NOMO-1 treated with DMSO at 0.1 percent for 48 hours (cell line): ENCODE measurements around the gene AHCYL1.

Experiments used
- DNase-seq: peaks from one replicate; lab custom pipeline; 2025; ENCODE audit not compliant: unreplicated experiment; lab: John Stamatoyannopoulos, UW

Gene AHCYL1

DNA sequence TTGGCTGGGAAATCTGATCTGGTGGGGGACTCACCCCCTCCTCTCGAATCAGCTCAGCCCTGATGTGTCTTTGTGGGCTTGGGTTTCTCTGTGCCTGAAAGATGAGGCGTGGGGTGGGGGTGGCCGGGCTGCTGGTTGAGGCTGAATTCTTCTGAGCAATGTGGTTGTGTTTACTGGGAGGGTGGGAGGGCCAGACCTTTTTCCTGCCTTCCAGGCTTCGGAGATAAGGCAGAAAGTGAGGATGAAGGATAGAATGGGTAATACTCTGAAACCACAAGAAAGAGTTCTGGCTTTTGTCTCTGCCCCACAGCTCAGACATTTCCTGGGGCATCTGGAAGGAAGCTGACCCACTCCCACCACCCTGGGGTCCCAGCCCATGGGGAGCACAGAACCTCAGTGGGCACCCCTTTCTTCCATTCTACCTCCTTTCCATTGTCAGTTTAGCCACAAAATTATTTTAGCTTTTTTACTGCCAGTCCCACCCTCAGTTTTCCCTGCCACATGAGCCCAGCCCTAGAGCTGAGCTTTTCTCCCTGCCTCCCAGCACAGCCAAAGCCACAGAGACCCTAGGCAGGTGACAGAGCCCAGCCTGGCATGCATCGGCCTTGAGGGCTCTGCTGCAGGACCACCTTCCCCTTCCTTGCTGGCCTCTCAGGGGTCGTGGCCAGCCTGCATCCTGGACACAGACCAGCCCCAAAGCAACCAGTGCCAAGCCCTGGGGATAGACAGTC, 74.7 kb downstream of the AHCYL1 start:
- no peak for DNase-seq

DNA sequence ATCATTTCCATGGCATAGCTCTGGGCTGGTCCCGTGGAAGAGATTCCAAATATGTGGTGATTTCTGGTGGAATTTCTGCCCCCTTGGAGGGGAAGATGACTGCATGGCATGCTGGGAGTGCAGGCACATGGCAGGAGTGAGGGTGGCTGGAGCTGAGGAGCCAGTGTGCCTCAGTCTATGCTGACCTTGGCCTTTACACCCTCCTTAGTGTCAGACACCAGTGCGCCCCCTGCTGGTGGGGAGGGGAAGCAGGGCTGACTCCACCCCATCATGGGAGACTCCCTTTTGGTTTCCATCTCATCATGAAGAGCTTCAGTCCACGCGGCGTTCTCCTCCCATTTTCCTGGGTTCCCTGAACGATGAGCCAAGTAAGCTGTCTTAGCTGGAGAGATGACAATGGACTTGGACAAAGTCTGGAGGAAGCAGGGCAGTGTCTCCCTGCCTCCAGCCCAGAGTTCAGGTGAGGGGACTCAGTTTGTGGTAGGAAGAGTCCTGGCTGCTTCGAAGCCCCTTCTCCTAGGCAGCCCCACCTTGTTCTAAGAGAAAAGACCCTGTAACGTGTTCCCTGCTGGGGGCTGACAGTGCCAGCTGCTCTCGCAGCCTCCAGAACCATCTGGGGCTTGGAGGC, 75.6 kb downstream of the AHCYL1 start:
- peak; percentile 49 for DNase-seq

DNA sequence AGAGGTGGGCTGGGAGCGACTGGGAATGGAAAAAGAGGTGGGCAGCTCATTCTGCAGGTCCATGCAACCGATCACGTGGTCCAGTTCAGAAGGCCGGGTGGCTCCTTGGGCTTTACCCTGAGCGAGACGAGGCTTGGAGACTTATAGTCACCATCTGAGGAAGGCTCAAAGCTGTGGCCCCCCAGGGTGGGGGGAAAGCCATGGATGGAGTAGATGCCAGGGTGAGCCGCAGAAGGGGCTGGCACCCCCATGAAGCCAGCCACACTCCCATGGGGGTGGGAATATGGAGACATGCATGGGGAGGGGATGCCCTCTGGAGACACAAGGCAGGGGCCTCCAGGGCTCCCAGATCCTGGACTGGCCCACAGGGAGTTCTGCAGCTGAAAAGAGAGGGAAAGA, 76.1 kb downstream of the AHCYL1 start:
- no peak for DNase-seq

DNA sequence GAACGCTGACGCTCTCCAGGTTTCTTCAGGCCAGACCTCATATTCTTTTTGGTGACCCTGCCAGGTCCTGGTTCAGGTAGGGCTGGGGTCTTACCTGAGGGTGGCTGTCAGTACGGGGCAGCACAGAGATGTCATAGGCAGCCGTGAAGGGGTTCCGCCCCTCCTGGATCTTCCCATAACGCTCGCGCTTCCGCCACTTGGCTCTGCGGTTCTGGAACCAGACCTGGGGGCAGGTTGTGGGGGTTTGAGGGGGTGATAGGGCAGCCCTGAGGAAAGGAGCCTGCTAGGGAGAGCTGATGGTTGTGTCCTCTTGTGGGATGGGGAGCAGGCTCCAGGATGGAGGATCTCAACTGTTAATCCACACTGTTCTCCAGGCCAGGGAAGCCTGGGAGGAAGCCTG, 76.8 kb downstream of the AHCYL1 start:
- no peak for DNase-seq

DNA sequence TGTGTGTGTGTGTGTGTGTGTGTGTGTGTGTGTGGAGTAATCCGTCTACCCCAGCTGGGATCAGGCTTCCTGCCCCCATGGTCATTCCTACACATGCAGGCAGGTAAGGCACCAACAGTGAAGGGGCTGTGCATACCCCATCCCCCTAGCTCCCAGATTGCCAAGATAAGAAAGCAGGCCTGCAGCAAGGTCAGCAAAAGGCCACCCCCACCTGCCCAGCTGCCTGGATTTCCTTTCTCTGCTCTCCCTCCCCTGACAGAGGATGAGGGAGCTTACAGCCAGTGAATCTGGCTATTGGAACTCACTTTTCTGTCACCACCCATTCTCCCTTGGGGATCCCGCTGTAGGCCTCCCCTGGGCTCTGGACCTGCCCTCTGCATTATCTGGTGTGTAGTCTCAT, 78.0 kb downstream of the AHCYL1 start:
- DNase-seq = no peak

DNA sequence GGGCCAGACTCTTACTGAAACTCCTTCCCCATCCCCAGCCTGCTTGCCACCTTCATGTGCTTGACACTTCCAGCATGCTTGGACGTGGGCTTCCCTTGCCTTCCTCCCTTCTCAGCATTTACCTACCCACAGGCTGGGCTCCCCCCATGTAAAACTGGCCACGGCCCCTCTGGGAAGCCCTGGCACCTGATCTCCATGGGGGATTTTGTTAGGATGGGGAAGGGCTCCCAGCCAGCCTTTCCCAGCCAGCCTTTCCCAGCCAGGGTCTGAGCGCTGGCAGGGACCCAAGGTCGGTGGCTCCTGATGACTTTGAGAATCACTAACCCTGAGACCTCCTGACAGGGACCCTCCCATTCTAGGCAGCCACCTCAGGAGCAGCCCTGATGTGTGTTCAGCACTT, 79.2 kb downstream of the AHCYL1 start:
- DNase-seq = no peak

DNA sequence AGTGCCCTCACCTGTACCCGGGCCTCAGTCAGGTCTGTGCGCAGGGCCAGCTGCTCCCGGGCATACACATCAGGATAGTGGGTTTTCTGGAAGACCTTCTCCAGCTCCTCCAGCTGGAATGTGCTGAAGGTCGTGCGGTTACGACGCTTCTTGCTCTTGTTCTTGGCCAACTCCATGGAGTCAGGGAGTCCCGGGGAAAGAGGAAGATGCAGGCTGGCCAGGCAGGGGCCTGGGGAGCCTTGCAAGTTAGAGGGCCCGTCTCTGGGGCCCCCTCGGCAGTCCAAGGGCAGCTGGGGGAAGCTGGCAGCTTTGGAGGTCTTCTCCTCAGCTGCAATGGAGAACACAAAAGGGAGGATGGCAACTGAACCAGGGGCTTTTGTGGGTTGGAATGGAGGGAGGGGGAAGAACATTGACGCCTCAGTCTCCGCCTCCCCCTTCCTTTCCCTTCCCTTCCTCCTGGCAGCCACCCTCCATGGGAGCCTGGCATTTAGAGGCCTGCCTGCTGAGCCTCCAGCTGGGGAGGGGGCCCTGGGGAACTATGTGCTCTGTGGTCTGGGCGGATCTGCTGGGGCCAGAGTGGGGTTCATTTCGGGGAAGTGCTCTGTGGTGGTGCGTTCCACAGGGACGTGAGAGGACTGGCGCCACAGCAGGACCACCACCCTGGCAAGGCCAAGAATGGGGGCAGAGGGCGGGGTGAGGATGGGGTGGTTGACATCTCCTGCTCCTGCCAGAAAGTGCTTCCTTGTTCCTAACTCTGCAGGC, 80.2 kb downstream of the AHCYL1 start:
- DNase-seq = no peak

DNA sequence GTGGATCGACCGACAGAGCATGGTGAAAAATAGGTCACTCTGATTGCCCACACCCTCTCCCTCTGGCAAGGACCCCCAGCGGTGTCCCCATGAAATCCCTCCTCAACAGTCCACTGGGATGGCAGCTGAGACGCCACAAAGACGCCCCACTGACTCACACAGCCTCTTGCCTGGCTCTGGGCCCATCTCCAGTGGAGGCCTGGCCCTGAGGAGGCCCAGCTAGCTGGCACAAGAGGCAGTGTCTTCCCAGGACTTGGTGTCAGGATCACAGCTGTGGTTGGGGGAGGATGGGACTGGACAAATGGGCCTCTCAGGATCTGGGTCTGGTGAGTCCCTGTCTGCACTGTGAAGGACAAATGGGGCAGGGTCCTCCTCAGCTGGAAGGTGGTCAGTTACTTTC, 81.3 kb downstream of the AHCYL1 start:
- DNase-seq = no peak

DNA sequence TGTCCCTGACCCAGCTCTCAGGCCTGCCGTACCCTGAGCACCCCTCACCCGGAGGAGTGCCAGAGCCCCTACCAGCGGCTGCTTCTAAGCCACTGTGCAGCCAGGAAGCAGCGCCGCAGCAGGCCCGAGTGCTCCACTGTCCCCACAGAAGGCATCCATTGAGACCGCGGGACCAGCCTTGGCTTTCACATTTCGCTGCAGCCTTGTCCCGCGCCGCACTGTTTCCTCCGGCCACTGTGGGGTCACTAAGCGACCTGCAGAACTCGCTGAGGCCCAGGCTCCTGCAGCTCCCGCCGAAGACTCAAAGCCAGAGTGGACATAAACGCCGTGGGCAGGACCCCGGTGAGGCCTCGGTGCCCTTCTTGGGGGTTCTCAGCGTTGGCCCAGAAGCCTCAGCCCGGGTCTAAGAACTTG, 82.9 kb downstream of the AHCYL1 start:
- no peak for DNase-seq

DNA sequence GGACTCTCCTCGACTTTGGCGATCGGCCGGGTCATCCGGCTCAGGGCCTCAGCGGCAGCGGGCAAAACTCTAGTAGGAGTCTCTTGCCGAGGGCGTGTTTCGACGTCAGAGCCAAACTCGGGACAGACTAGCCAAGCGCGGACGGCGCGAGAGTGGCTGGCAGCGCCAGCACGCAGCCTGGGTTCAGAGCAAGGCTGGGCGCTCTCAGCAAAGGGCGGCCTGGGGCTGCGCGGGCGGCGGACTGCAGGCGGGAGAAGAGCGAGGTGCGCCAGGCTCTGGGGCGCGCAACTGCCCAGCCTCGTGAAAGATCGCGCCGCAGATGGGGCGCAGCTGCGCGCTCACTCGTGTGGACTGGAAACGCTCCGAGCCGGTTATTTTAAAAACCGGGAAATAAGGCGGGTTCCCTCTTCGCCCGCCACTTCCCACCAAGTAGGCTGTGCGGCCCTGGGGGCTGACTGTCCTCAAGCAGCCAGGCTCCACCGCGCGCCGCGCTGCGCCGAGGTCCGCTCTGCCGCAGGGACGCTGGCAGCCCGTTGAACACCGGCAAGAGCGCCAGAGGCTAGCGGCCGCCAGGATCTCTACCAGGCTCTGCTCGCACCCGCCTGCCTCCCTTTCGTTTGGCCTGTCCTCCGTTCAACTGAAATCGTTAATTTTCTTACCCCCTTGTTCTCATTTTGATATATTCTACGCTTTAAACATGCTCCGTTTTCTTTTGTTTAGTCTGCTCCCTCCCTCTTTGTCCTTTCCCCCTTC, 83.5 kb downstream of the AHCYL1 start:
- no peak for DNase-seq

DNA sequence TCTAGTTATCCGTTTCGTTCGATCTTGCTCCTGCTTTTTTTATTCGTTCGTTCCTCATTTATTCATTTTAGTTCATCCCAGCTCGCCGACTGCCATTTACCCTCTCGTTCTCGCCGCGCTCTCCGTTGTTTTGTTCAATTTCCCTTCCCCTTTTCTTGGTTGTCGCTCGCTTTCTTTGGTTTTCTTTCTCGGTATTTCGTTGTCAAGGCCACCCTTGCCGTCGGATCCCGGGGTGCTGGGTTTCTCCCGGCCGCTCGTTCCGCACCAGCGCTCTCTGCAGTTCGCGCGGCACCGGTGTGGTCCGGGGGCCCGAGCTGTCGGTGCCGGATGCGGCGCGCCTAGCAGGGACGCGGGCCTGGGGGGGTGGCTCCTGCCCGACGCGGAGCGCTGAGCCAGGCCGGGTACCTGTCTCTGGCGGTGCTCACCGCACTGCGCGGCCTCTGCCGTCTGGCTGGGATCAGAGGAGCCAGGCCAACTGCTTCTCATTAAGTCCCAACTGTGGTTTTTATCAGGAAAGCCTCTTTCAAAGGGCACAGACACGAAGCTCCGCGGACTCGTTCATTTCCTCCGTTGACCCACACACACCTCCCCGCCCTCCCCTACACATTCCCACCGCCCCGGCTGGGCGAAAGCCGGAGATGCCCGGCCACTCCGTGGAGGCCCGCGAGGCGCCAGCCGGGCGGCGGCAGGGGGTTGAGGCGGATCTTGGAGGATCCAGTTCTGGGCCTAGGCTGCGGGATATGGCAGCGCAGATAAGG, 84.3 kb downstream of the AHCYL1 start:
- DNase-seq = peak; percentile 53

DNA sequence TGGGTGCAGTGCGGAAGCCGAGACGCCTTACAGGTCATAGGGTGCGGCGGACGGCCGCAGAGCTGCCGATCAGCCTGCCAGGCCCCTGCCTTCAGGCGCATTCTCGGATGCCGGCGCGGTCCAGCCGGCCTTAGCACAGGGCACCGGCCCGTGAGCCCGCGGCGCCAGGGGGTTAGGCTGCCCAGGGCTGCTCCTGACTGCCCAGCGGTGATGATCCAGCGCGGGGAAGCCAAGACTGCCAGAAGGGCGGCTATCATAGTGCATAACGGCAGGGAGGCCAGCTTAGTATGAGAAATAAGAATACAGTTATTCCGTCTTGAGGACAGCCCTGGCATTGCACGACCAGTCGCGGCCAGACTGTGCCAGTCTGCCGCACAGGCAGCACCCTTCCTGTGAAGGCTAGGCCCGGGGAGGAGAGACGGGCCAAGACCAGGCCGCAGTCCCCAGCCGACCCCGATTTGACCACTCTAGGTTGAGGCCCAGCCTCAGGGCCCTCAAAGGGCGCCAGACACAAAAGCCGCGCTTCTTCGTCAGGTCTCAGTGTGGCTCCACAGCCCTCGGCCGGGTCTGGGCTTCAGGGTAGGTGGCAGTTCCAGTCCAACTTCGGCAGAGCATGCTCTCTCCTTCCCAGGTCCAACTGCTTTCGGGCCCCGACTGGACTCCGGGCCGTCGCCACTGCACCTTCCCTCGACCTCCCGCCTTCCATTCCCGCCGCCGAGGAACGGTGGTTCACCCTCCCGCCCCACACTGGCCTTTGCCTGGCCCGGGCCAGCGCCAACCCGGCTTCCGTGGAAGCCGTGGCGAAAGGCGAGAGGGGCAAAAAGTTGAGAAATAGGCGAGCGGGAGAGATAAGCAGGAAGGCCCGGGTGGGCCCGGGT, 85.1 kb downstream of the AHCYL1 start:
- no peak for DNase-seq

DNA sequence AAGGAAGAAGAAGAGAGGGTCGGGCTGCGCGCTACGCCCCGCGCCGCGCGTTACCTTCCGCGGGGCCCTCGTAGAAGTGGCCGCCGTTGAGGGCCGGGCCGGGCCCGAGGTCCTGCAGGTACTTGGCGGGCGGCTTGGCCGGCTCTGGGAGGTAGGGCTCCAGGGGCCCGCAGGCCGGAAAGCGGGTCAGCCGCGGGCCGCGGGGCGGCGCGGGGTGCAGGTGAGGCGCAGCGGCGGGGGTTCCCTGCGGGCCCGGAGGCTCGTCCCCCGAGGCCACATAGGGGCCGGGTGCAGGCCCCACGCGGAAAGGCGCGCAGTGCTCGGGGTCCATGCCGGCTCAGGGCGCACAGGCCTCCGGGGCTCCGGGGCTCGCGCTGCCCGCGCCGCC, 85.7 kb downstream of the AHCYL1 start:
- DNase-seq = no peak

DNA sequence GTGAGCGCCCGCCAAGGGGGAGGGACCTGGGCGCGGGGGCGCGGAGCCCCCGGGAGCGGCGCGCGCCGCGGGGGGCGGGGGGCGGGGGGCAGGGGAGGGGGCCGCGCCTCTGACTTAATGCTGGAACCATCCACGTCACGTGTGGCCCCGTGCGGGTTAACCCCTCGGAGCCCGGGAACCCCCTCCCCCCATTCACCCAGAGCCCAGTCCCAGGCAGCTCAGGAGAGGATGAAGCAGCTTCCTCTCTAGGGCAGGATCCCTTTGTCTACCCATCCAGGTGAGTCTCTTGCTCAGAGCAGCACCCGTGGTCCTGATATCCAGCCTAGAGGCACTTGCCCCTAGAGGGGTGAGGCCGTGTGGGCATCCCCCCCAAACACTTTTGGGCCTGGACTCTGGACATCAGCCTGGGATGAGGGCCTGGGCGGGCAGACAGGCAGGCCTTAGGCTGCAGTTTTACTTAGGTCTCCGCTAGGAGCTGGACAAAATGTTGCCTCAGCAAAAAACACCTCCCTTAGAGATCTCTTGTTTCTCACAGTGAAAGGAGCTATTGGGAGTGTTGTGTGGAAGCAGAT, 86.2 kb downstream of the AHCYL1 start, which contains the start of gene ALX3:
ALX3 (minus strand) TSS at position 2 of the 572 bp plus-strand sequence. CDS start 60 bp downstream, outside the sequence.
- no peak for DNase-seq
